Keratinocyte (primary cell): Measurements from ENCODE around the gene UNKL.

Experiments used
- CTCF ChIP-seq, 3 experiments: IDR thresholded peaks in 1 of 3; conservative IDR thresholded peaks in 1 of 3; optimal IDR thresholded peaks in 1 of 3; 2 replicates in 2 of 3; 3 replicates in 1 of 3; pipeline versions ENCODE3 to v1.5.1; 2011; ENCODE audit warnings: low read length in 3 of 3, mild to moderate bottlenecking in 3 of 3, moderate library complexity in 2 of 3, control low read depth in 1 of 3, inconsistent platforms in 1 of 3; ENCODE audit not compliant: insufficient read depth in 2 of 3; ENCODE audit errors: extremely low read depth in 1 of 3
- EZH2 ChIP-seq: IDR thresholded peaks from one replicate; pipeline ENCODE4 v1.6.1; 2012; ENCODE audit warnings: inconsistent platforms, mild to moderate bottlenecking, low read length, moderate library complexity

DNA sequence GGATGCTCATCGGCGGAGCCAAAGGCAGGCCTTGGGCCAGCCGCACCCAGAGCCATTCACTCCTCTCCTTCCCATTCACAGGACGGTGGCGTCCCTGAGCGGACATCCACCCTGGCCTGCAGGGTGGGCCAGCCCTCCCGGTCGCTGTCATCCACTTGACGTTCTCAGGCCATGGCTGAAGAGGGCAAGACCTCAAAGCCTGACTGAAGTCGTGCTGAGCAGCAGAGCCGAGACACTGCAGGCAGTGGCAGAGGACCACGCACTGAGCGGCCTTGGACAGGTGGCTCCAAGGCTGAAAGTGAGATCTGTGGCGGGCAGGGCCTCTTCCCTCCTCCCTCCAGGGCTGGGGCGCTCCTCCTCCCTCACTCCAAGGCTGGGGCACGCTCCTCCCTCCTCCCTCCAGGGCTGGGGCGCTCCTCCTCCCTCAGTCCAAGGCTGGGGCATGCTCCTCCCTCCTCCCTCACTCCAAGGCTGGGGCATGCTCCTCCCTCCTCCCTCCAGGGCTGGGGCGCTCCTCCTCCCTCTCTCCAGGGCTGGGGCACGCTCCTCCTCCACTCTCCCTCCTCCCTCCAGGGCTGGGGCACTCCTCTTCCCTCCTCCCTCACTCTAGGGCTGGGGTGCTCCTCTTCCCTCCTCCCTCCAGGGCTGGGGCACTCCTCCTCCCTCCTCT lies 38.6 kb downstream of the UNKL start:
- no peak for TF ChIP-seq CTCF (optimal IDR thresholded peaks at IDR 0.05 in 1 of 3, IDR thresholded peaks at IDR 0.05 in 1 of 3, conservative IDR thresholded peaks at IDR 0.05 in 1 of 3; ENCODE audit: extremely low read depth in 1 of 3, insufficient read depth in 2 of 3, low read length in 3 of 3)
- TF ChIP-seq EZH2 = no peak
